Measurements from ENCODE around the gene WWP2. TPM values are rescaled to one million over a fixed set of nuclear protein-coding genes. Genes with fewer than 3 reads are reported as not detected.
A peak's percentile ranks its signal among the peaks of the same experiment; 100 is the strongest.

The WWP2 gene
- total RNA-seq, 1 experiment from 2014 or later = 40.2 TPM

DNA sequence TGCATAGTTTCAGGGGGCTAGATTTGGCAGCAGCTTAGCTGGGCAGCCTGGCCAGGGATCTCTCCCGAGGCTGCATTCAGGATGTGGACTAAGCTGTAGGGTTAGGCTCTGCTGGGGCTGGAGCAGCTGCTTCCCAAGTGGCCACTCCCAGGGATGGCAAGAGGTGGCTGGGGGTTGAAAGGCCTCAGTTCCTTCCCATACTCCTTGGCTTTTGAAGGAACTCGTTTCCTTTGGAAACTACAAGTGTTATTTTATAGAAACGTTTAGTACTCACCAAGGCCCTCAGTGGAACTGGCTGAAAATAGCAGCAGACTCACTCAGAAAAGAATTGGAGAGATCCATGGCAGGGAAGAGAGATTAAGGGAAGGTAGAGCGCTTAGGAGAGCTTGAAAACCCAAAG lies 76.4 kb downstream of the WWP2 start:
- Histone ChIP-seq H2AFZ (ENCODE audit: low read length) (no peak overlapping the region), H4K8ac (replicated peaks; ENCODE audit: insufficient read length, low read depth, low read length) (no peak overlapping the region), H3K23ac (ENCODE audit: insufficient read length, low read depth, low read length) (no peak overlapping the region), H3K27ac (ENCODE audit: insufficient read length, low read depth, low read length) (no peak overlapping the region), H3K4me1 (ENCODE audit: insufficient read depth, low read length) (no peaks in the 10 kb centered on the region), H2BK5ac (ENCODE audit: insufficient read length, low read length) (no peak overlapping the region), H3K4ac (ENCODE audit: low read depth, low read length) (no peak overlapping the region), H4K20me1 (ENCODE audit: control insufficient read depth, insufficient read depth, insufficient read length) (no peaks in the 10 kb centered on the region), H2AK5ac (ENCODE audit: insufficient read length, low read length) (no peak overlapping the region), H3K23me2 (ENCODE audit: insufficient read length, low read depth, low read length, poor library complexity, severe bottlenecking) (no peaks in the 10 kb centered on the region), H3K79me2 (ENCODE audit: insufficient read depth, low read length) (no peaks in the 10 kb centered on the region), H3K27me3 (ENCODE audit: insufficient read depth, low read length) (no peaks in the 10 kb centered on the region), H2BK15ac (ENCODE audit: low read depth, low read length) (no peak overlapping the region), H3K79me1 (ENCODE audit: insufficient read depth, low read depth, low read length, poor library complexity, severe bottlenecking) (no peaks in the 10 kb centered on the region), H2BK12ac (ENCODE audit: insufficient read length, low read depth, low read length) (no peak overlapping the region), H3T11ph (ENCODE audit: low read length) (no peak overlapping the region), H3K9me3 (ENCODE audit: control insufficient read depth, low read depth, low read length) (no peaks in the 10 kb centered on the region), H3K4me2 (ENCODE audit: insufficient read depth, insufficient read length, low read length) (no peak overlapping the region), H3K18ac (ENCODE audit: insufficient read length, low read depth, low read length) (no peak overlapping the region), H2BK20ac (ENCODE audit: low read depth, low read length, poor library complexity, severe bottlenecking) (no peak overlapping the region), H3K14ac (ENCODE audit: insufficient read depth, low read length) (no peak overlapping the region), H4K5ac (ENCODE audit: insufficient read length, low read depth, low read length) (no peak overlapping the region), H2BK120ac (ENCODE audit: low read depth, low read length, poor library complexity, severe bottlenecking) (no peak overlapping the region), H3K56ac (ENCODE audit: insufficient read length, low read depth, low read length) (no peak overlapping the region), H4K91ac (ENCODE audit: insufficient read length, low read depth, low read length) (no peak overlapping the region), H3K9ac (ENCODE audit: extremely low read depth, insufficient read length, low read length) (no peak overlapping the region)
- DNase-seq = no peak
- Mint-ChIP-seq H3K27ac (peak overlapping the region in 2 of 3 experiments; percentile 55 to 63; a peak in 2 of 7 replicates), H3K4me1 (peaks cover 7 to 14% of the 10 kb centered on the region in 2 experiments), H3K4me3 (no peak overlapping the region), H3K27me3 (ENCODE audit: low read depth) (no peaks in the 10 kb centered on the region), H3K9me3 (no peaks in the 10 kb centered on the region), H3K36me3 (ENCODE audit: insufficient read depth in 1 of 3, low read depth in 3 of 3) (peaks cover 0 to 28% (median 5%) of the 10 kb centered on the region in 3 experiments; a peak in 3 of 7 replicates)
- WGBS (ENCODE audit: extremely low coverage, insufficient read length, low lambda C conversion rate) = no CpG with 5 or more reads among the region's 4 CpGs
- TF ChIP-seq CTCF (conservative IDR thresholded peaks at IDR 0.05) = no peak

Data from H9 (cell line).